Stimulated activated CD8-positive, alpha-beta memory T cell treated with anti-CD3 and anti-CD28 coated beads, Interleukin-4, amount 100 ng/mL, for 4 hours (primary cell): ENCODE results near the gene AMFR.
A peak's percentile ranks its signal among the peaks of the same experiment; 100 is the strongest.

Source experiments
- DNase-seq, 2 donors: peaks; one replicate each; pipeline ENCODE4 v3.0.0-alpha.2; 2020; ENCODE audit warnings: low read depth in 2 of 2, low spot score in 1 of 2

AMFR gene

GRCh38 chr16:56334761-56335160, 90.6 kb downstream of the AMFR start:
- DNase-seq: no peak

- no peak for DNase-seq
These were observed 92.8 kb downstream of the AMFR start for GRCh38 chr16:56332464-56333079.

- no peak for DNase-seq
These were observed 93.4 kb downstream of the AMFR start for GRCh38 chr16:56331915-56332314.

- no peak for DNase-seq
These were observed 93.9 kb downstream of the AMFR start for GRCh38 chr16:56331399-56331798.

GRCh38 chr16:56330476-56330875, 94.9 kb downstream of the AMFR start:
- no peak for DNase-seq

- DNase-seq: no peak
These were observed 95.5 kb downstream of the AMFR start for GRCh38 chr16:56329887-56330286.

- DNase-seq: no peak
These were observed 96.9 kb downstream of the AMFR start for GRCh38 chr16:56328276-56329022.

GRCh38 chr16:56327929-56328258, 97.5 kb downstream of the AMFR start:
- no peak for DNase-seq

- DNase-seq: no peak
These were observed 98.0 kb downstream of the AMFR start for GRCh38 chr16:56327071-56327928.

- no peak for DNase-seq
These were observed 99.4 kb downstream of the AMFR start for GRCh38 chr16:56325956-56326355.

GRCh38 chr16:56324406-56324805, 100.9 kb downstream of the AMFR start:
- no peak for DNase-seq

GRCh38 chr16:56321571-56321970, 103.8 kb downstream of the AMFR start:
- no peak for DNase-seq

- no peak for DNase-seq
These were observed 104.4 kb downstream of the AMFR start for GRCh38 chr16:56320811-56321558.

GRCh38 chr16:56320056-56320455, 105.3 kb downstream of the AMFR start:
- no peak for DNase-seq

GRCh38 chr16:56319376-56319775, 106.0 kb downstream of the AMFR start:
- no peak for DNase-seq

GRCh38 chr16:56318827-56319140, 106.6 kb downstream of the AMFR start:
- no peak for DNase-seq

- DNase-seq: peak; percentile 32 to 51
These were observed 107.1 kb downstream of the AMFR start for GRCh38 chr16:56317998-56318826.

GRCh38 chr16:56316545-56316944, 108.8 kb downstream of the AMFR start:
- DNase-seq: no peak

GRCh38 chr16:56315955-56316354, 109.4 kb downstream of the AMFR start:
- no peak for DNase-seq

GRCh38 chr16:56314244-56314850, 111.0 kb downstream of the AMFR start:
- no peak for DNase-seq
